ENCODE data around the gene MEAF6.
"Not testable (repeated sequence)": the region's sequence is repeated elsewhere in the genome, so short reads cannot be mapped to it uniquely, and the experiment has no call there.

MEAF6 gene

DNA sequence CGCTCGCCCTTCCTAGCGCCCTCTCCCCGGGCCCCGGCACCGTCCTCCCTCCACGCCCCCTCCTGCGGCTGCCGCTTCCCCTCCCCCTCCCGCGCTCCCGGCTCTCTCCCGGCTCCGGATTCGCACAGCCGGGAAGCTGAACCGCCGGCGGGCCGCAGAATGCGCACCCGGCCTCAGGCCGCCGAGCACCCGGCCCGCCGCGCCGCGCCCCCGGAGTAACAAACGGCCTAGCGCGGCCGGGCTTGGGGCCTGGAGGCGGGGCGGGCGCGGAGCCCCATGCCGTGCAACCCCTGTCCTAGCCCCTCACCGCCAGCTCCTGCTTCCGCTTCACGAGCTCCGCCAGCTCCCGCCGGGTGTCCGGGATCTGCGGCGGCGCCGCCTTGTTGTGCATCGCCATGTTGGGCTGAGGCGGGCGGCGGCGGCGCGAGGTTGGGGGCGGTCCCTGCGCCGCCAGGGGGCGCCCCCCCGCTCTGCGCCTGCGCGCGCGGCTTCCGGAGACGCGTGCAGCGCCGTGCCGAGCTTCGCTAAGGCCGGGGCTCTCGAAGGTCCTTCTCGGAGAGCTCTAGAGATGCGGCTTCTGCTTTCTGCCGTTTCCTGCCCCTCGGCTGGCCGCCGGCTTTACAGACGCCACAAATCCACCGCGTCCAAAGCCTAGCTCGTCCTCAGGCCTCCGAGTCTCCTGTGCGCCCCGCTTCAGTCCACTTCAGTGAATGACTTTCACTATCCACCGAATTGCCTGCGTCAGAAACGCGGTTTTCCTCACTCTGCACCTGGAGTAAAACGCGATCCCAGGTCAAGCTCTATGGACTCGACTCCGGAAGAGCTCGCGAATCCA lies at the start of gene MEAF6:
TSS of gene MEAF6 (minus strand) at position 417 of the 835 bp plus-strand sequence. CDS start at position 397, 20 bp downstream.
- DNase-seq (ENCODE audit: low spot score) = peak; percentile 85

GRCh38 chr1:37562984-37563383 lies 48.4 kb upstream of the MEAF6 start:
- no peak for DNase-seq (ENCODE audit: low spot score)

DNA sequence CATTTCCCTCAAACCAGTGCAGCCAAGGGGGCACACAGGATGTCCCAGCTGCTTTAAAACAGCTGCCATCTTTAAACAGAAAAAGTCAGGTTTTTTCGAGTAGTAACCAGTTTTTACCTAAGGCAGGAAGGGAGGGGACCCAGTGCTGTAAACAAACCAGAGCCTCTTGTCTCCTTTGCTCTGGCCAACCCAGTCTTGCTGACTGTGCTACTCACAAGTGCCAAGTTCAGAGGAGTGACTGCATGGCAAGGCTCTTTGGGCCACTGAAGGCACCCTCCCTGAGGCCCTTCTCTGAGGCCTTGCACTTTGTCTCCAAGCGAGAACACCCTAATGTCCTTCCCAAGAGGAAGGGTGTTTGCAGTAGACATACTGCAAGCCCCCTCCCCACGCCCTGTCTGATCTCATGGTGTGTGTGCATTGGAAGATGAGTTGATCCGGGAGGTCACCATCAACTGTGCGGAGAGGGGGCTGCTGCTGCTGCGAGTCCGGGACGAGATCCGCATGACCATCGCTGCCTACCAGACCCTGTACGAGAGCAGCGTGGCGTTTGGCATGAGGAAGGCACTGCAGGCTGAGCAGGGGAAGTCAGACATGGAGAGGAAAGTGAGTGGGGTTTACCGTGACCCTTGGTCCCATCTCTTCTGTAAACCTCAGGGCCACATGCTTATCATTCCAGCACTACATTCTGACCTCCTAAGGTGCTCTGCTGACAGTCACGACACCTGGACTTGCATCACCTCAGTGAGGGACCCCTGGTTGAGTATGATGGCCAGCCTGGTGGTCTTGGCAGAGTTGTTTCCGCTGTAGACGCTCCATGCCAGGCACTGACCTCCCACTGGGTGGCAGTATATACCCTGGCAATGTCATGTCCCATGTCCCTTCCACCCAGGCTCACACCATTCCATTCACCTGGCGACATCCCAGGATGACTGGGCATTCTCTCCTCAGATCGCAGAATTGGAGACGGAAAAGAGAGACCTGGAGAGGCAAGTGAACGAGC lies 46.9 kb upstream of the MEAF6 start:
- DNase-seq (ENCODE audit: low spot score) = no peak

DNA sequence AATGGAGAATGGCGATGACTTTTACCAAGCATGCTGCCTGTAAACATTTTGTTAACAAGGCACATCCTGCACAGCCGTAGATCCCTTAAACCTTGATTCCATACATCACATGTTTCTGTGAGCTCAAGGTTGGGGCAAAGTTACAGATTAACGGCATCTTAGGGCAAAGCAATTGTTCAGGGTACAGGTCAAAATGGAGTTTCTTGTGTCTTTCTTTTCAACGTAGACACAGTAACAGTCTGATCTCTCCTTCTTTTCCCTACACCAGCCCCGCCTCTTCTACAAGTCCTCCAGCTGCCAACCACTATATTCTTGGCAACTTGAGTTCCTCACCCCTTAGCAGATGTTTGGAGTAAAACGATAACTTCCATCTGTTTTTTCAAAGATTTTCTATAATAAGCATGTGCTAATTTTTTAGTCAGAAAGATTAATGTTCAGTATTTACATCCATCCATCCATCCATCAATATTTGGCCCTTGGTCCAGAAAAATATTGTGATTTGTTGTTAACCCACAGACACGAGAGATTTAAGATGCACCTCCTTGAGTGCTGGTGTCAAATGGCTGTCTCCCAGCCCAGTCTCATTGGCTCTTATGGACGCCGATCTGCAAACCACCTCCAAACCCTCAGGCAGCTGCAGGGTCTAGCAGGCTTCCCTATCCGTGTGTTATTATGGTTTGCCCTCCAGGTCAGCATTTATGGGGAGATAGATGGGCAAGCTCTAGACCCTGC lies 46.0 kb upstream of the MEAF6 start:
- no peak for DNase-seq (ENCODE audit: low spot score)

DNA sequence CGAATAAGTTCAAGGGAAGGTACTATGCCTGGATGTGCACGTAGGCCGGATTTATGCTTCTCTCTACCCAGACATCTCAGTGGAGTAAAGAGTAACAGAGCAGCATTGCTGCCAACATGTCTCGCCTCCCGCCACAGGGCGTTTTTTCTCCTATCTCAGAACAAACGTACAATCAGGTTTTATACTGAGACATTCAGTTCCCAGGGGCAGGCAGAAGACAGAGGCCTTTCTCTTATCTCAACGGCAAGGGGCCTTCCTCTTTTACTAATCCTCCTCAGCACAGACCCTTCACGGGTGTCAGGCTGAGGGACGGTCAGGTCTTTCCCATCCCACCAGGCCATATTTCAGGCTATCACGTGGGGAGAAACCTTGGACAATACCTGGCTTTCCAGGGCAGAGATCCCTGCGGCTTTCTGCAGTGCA lies 45.4 kb upstream of the MEAF6 start:
- not testable (repeated sequence) for DNase-seq (ENCODE audit: low spot score)

DNA sequence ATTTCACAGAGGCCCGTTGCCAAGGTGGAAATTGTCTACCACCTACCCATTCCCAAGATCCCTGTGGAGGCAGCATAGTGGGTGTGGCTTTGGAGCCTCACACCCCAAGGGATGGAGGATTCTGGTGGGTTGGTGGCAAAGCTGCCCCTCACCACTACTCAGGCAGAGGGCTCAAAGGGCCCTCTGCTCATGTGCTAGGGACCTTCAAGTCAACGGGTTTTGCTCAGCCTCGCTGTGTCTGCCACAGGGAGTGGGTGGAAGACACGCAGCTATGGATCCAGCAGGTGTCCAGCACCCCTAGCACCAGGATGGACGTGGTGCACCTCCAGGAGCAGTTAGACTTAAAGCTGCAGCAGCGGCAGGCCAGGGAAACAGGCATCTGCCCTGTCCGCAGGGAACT lies 44.5 kb upstream of the MEAF6 start:
- DNase-seq (ENCODE audit: low spot score) = no peak

GRCh38 chr1:37558411-37558810 lies 43.8 kb upstream of the MEAF6 start:
- no peak for DNase-seq (ENCODE audit: low spot score)

DNA sequence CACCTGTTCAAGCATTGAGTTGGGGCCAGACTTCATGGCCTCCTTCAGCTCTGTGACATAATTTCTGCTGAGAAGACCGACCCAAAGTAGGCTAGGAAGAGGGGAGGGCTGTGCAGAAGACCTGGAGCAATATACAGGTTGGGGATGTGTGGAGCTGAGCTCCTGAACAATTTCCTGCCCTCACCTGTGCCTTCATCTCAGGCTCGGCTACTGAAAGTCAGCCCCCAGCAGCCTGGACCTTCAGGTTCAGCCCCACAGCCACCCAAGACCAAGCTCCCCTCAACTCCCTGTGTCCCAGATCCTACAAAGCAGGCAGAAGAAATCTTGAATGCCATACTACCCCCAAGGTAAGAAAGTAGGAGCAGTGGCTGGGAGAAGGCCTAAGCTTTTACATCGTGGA lies 42.8 kb upstream of the MEAF6 start:
- DNase-seq (ENCODE audit: low spot score) = no peak

GRCh38 chr1:37556712-37557196 lies 42.2 kb upstream of the MEAF6 start, which contains the start of gene DNALI1:
DNALI1 (plus strand) TSS chr1:37556940; CDS start chr1:37556995, 55 bp downstream.
- DNase-seq (ENCODE audit: low spot score) = peak; percentile 85

GRCh38 chr1:37553927-37554808 lies 39.6 kb upstream of the MEAF6 start, which contains the start of gene SNIP1:
SNIP1 (minus strand) TSS chr1:37554293; CDS start chr1:37554229, 64 bp downstream.
- DNase-seq (ENCODE audit: low spot score) = peak; percentile 96

- no peak for DNase-seq (ENCODE audit: low spot score)
Observed at GRCh38 chr1:37553598-37553926, 39.0 kb upstream of the MEAF6 start.

DNA sequence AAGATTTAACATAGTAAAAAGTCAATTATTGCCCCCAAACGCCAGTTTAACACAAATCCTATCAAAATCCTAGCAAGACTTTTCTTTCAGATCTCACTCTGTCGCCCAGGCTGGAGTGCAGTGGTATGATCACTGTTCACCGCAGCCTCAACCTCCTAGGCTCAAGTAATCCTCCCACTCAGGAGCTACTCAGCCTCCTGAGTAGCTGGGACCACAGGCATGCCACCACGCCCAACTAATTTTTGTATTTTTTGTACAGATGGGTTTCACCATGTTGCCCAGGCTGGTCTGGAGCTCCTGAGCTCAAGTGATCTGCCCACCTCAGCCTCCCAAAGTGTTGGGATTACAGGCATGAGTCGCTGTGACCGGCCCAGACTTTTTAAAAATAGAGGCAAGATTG lies 34.8 kb upstream of the MEAF6 start:
- no peak for DNase-seq (ENCODE audit: low spot score)

DNA sequence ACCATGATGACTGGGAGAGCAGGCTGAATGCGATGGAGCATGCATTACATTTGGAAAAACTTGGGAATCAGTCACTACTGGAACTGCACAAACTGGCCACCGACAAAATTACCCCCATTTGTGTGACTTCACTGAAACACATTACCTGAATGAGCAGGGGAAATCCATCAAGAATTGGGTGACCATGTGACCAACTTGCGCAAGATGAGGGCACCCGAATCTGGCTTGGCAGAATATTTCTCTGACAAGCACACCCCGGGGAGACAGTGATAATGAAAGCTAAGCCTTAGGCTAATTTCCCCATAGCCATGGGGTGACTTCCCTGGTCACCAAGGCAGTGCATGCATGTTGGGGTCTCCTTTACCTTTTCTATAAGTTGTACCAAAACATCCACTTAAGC lies 30.5 kb upstream of the MEAF6 start:
- DNase-seq (ENCODE audit: low spot score) = no peak

DNA sequence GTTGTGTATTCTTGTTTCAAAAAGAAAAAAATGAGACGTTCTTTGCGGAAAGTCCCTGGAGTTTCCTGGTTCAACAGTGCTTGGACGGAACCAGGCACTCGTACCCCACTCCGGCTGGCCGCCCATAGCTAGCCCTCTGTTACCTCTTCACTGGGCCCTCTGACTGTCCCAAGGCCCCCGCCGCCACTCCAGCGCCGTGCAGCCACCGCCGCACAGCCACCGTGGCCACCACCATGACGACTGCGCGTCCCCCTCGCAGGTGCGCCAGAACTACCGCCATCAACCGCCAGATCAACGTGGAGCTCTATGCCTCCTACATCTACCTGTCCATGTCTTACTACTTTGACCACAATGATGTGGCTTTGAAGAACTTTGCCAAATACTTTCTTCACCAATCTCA lies 30.0 kb upstream of the MEAF6 start:
- DNase-seq (ENCODE audit: low spot score) = no peak

- DNase-seq (ENCODE audit: low spot score) = no peak
Observed at GRCh38 chr1:37540036-37540785, 25.6 kb upstream of the MEAF6 start.

DNA sequence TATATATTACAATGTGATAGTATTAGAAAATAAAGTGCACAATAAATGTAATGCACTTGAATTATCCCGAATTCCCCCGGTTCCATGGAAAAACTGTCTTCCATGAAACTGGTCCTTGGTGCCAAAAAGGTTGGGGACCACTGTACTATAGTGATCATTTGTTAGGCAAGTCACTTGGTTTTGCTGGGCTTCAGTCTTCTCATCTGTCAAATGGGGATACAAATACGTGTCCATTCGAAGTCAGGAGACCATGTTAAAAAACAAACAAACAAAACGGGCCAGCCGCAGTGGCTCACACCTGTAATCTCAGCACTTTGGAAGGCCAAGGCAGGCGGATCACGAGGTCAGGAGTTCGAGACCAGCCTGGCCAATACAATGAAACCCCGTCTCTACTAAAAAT lies 24.6 kb upstream of the MEAF6 start:
- DNase-seq (ENCODE audit: low spot score) = not testable (repeated sequence)

DNA sequence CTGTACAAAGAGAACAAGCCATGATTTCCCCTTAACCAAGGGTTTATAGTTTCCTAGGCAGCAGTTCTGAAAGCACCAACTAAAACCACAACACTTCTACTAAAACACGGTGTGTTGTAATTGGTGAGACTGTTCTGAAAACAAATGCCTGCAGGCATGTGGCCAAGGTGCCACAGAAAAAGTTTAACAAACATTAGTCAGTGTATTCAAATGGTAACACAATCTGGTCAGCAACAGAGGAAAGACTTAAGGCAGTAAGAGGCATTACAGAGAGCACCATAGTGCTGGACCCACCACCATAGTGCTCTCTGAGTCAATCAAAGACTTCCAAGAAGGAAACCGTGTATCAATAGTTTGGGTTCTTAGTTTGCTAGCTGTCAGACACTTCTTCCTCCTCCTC lies 22.8 kb upstream of the MEAF6 start:
- no peak for DNase-seq (ENCODE audit: low spot score)

DNA sequence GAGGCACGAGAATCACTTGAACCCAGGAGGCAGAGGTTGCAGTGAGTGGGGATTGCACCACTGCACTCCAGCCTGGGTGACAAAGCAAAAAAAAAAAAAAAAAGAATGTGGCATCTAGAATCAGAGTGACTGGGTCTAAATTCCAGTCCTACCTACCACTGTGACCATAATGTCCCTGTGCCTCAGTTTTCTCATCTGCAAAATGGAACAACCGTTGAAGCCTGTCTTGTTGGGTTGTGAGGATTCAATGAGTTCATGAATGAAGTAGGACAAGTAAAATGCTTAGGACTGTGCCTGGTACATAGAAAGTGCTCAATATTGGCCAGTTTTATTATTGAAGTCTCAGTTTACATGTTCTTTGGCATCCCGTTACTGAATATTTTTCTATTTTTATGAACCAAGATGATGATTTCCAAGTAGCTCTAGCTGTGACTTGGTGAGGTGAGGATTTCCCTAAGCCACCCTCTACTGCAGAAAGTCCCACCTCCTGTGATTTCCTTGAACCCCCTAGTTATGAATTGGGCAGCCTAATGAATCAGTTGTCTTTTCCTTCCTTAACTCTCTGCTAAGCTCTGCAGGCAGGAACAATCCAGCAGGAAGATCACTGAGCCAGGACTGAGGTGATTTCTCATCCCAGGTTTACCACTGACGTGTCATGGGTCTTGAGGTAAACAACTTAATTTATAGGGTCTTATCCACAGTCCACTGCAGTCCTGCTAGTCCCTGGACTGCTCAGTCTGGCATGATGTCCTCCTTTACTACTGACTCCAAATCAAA lies 18.9 kb upstream of the MEAF6 start:
- no peak for DNase-seq (ENCODE audit: low spot score)
